ENCODE results near the gene AGAP3.
A peak's percentile ranks its signal among the peaks of the same experiment; 100 is the strongest.

Gene AGAP3

GRCh38 chr7:151116603-151117440 is 30.5 kb downstream of the AGAP3 start:
- Mint-ChIP-seq H3K27ac (no peak overlapping the region), H3K9me3 (no peaks in the 10 kb centered on the region)

GRCh38 chr7:151117565-151117964 is 31.3 kb downstream of the AGAP3 start:
- ATAC-seq = no peak
- H3K4me1 Mint-ChIP-seq = no peaks in the 10 kb centered on the region
- H3K27me3 Mint-ChIP-seq = peaks cover 10% of the 10 kb centered on the region
- no peak overlapping the region for H3K4me3 Mint-ChIP-seq
- no peak overlapping the region for H3K27ac Mint-ChIP-seq
- peaks cover 39% of the 10 kb centered on the region for H3K36me3 Mint-ChIP-seq
- H3K9me3 Mint-ChIP-seq = no peaks in the 10 kb centered on the region

More at GRCh38 chr7:151116603-151117440, 30.5 kb downstream of the AGAP3 start:
- Mint-ChIP-seq H3K4me3 (no peak overlapping the region), H3K27me3 (peaks cover 15% of the 10 kb centered on the region), H3K4me1 (no peaks in the 10 kb centered on the region), H3K36me3 (peaks cover 34% of the 10 kb centered on the region)
- ATAC-seq = no peak

GRCh38 chr7:151118108-151119054 is 32.1 kb downstream of the AGAP3 start:
- H3K27me3 Mint-ChIP-seq = peaks cover 2% of the 10 kb centered on the region
- peaks cover under 1% of the 10 kb centered on the region for H3K4me1 Mint-ChIP-seq
- no peak overlapping the region for H3K27ac Mint-ChIP-seq
- H3K9me3 Mint-ChIP-seq = no peaks in the 10 kb centered on the region
- H3K36me3 Mint-ChIP-seq = peaks cover 45% of the 10 kb centered on the region
- H3K4me3 Mint-ChIP-seq = no peak overlapping the region
- ATAC-seq = no peak

DNA sequence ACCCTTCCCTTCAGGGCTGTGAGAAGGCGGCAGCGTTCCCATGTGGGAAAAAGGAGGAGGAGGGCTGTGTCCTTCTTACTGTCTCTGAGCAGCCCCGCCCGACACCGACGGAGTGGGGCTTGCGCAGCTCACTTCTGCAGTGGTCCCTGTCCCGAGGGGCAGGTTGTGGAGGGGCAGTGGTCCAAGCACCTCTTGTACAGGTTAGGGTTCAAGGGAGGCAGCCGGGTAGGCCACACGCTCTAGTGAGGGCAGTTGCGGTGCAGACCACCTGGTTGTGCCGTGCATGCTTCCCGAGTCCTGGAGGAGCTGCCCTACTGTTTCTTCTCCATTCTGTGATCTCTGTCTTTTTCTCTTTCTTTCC is 32.8 kb downstream of the AGAP3 start:
- Mint-ChIP-seq H3K27ac (no peak overlapping the region), H3K9me3 (no peaks in the 10 kb centered on the region), H3K27me3 (no peaks in the 10 kb centered on the region), H3K36me3 (peaks cover 51% of the 10 kb centered on the region), H3K4me1 (peaks cover 7% of the 10 kb centered on the region), H3K4me3 (no peak overlapping the region)
- no peak for ATAC-seq

DNA sequence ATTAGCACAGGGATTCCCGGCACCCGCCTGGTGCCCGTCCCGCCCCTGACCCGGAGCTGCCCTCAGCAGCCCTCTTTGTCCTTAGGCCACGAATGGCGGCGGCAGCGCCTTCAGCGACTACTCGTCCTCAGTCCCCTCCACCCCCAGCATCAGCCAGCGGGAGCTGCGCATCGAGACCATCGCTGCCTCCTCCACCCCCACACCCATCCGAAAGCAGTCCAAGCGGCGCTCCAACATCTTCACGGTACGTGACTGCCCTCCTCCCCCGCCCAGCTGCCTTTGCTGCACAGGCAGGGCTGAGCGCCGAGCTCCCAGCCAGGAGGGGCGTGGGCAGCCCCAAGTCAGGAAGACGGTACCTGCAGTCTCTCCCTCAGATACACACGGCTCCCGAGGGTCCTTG is 33.6 kb downstream of the AGAP3 start:
- no peak overlapping the region for H3K27ac Mint-ChIP-seq
- no peak overlapping the region for H3K4me3 Mint-ChIP-seq
- no peaks in the 10 kb centered on the region for H3K9me3 Mint-ChIP-seq
- H3K27me3 Mint-ChIP-seq = no peaks in the 10 kb centered on the region
- H3K36me3 Mint-ChIP-seq = peaks cover 54% of the 10 kb centered on the region
- ATAC-seq = no peak
- H3K4me1 Mint-ChIP-seq = peaks cover 9% of the 10 kb centered on the region

DNA sequence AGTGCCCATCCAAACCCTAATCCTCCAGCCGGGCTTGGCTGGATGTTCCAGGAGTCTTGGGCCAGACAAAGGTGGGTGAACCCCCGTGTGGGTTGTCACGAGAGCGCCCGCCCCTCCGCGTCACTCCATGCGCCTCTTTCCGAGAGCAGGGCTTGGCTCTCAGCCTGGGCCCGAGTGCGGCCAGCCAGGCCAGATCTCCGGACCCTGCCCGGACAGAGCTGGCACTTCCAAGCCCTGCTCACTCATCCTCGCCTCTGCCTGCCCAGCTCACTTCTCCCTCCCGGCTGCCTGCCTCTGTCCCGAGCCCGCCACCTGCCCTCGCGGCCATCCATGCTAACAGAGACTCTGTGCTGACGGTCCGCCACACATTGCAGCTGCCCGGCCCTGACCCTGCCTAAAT is 34.6 kb downstream of the AGAP3 start:
- no peak overlapping the region for H3K27ac Mint-ChIP-seq
- H3K36me3 Mint-ChIP-seq = peaks cover 54% of the 10 kb centered on the region
- H3K4me1 Mint-ChIP-seq = peaks cover 9% of the 10 kb centered on the region

DNA sequence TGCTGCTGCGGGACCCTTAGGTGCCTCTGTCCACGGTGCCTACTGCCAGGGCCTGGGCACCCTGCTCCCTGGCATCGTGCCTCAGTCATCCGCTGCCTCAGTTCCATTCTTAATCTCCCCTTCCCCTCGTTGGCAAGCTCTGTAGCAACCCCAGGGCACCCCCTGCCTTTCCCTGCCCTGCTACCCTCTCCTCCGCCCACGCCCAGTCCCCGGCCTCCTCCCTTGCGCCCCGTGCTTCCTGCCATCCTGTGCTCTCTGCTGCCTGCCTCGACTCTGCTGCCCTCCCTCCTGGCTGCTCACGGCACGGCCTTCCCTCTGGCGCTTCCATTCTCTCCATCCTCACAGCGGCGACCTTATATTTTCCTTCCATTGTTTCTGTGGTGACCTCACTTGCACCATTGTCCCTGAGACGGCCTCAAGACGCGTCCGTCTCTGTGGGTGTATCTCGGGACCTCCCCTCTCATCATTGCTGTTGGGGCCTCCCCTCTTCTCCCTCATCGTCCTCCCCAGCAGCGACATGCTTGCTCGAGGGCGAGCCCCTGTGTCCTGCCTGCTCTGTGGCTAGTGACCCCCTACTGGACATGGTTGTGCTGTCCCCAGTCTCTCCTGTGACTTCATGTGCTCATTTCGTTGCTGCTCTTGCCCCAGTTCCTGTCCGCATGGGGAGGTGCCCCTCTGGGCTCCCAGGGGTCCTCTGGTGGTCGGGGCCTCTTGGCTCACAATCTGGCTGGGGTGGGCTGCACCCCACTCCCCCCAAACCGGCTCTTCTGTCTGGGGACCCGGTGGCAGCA is 35.3 kb downstream of the AGAP3 start:
- no peak for ATAC-seq
- Mint-ChIP-seq H3K36me3 (peaks cover 54% of the 10 kb centered on the region), H3K27me3 (no peaks in the 10 kb centered on the region), H3K9me3 (no peaks in the 10 kb centered on the region), H3K4me1 (peaks cover 9% of the 10 kb centered on the region), H3K27ac (no peak overlapping the region), H3K4me3 (no peak overlapping the region)

More for the DNA sequence above, 34.6 kb downstream of the AGAP3 start:
- no peaks in the 10 kb centered on the region for H3K27me3 Mint-ChIP-seq
- H3K4me3 Mint-ChIP-seq = no peak overlapping the region
- ATAC-seq = no peak
- no peaks in the 10 kb centered on the region for H3K9me3 Mint-ChIP-seq

DNA sequence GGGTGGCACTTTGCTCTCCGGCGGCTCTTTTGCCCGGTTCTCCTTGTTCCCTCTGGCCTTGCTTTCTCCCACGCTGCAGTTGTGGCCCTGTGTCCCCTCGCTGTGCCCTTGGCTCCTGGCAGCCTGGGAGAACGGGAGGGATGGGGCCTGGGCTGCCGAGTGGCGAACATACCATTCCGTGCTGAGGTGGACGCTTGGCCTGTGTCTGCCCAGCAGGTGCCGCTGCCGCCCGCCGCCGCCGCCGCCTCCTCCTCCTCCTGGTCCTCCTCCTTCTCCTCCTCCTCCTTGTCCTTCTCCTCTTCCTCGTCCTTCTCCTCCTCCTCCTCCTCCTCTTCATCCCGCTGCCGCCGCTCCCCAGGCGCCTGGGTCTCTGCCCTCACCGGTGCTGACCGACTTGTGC is 36.0 kb downstream of the AGAP3 start:
- Mint-ChIP-seq H3K36me3 (peaks cover 54% of the 10 kb centered on the region), H3K27me3 (no peaks in the 10 kb centered on the region), H3K27ac (no peak overlapping the region), H3K4me3 (no peak overlapping the region), H3K9me3 (no peaks in the 10 kb centered on the region), H3K4me1 (peaks cover 9% of the 10 kb centered on the region)
- no peak for ATAC-seq

DNA sequence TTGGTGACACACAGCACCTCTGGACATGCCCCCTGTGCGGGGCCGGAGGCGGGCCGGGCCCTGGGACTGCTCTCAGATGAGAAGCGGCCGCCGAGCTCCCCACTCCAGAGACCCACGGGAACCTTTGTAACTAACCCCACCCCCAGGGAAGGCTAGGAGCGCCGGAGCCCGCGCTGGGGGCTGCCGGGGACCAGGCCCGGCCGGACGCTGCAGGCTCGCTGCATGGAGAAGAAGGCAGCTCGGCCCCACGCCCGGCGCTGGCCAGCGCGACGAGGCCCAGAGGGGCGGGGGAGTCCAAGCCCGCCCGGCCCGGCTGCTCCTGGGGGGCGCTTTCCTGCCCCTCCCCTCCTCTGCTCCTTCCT is 36.5 kb downstream of the AGAP3 start:
- no peak for ATAC-seq
- H3K27me3 Mint-ChIP-seq = no peaks in the 10 kb centered on the region
- no peak overlapping the region for H3K27ac Mint-ChIP-seq

DNA sequence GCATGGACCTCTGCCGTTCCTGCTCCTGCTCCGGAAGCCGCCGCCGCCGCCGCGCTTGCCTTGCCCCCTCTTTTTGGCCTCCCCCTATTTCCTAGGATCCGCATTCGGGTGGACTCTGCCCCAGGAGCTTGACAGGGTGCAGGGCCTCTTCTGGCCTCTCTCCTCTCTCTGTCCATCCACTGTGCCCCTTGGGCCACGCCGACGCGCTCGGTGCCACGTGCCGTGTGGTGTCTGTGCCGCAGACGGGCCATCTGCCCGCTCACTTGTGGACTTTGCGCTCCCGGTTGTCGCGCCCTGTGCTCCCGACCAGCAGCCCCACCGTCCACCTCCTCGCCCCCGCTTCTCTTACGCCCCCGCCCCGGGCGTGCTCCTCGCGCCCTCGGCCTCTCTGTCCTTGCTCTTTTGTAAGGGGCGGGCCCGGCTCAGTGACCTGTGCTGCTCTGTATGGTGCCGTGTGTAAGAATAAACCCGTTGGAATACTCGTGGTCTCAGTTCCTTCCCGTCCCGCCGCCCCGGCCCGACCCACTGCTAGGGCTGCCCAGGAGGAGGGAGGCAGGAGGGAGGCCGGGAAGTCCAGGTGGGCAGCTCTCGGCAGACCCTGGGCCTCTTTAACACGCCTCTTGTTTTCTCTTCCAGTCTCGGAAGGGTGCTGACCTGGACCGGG is 37.0 kb downstream of the AGAP3 start:
- Mint-ChIP-seq H3K36me3 (peaks cover 60% of the 10 kb centered on the region), H3K4me1 (peaks cover 9% of the 10 kb centered on the region), H3K4me3 (no peak overlapping the region), H3K27ac (no peak overlapping the region), H3K27me3 (no peaks in the 10 kb centered on the region), H3K9me3 (no peaks in the 10 kb centered on the region)
- no peak for ATAC-seq

More for the DNA sequence above, 36.5 kb downstream of the AGAP3 start:
- no peak overlapping the region for H3K4me3 Mint-ChIP-seq
- H3K9me3 Mint-ChIP-seq = no peaks in the 10 kb centered on the region
- H3K4me1 Mint-ChIP-seq = peaks cover 9% of the 10 kb centered on the region
- H3K36me3 Mint-ChIP-seq = peaks cover 55% of the 10 kb centered on the region

- H3K4me1 Mint-ChIP-seq = peaks cover 9% of the 10 kb centered on the region
- peak; percentile 76 for ATAC-seq
- no peaks in the 10 kb centered on the region for H3K27me3 Mint-ChIP-seq
- no peaks in the 10 kb centered on the region for H3K9me3 Mint-ChIP-seq
- H3K36me3 Mint-ChIP-seq = peaks cover 60% of the 10 kb centered on the region
- no peak overlapping the region for H3K27ac Mint-ChIP-seq
- H3K4me3 Mint-ChIP-seq = no peak overlapping the region
Measured at GRCh38 chr7:151123822-151124464, 37.7 kb downstream of the AGAP3 start.

DNA sequence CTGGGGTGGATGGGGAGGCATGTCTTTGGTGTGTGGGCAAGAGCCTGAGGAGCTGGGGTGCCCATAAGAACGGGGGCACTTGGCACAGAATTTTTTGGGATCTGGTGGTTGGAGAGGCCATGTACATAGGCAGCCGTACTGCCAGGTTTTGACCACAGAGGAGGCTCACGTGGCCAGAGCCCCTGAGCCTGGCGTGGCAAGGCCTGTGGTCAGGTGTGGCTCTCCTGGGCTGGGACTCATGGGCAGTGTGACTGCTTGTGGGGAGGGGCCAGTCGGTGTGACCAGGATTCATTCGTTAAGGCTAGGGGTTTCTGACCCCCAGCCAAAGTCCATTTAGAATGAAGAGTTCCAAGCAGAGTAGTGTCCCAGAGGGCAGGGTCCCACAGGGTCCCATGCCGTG is 38.2 kb downstream of the AGAP3 start:
- Mint-ChIP-seq H3K27me3 (no peaks in the 10 kb centered on the region), H3K9me3 (no peaks in the 10 kb centered on the region), H3K36me3 (peaks cover 55% of the 10 kb centered on the region), H3K27ac (no peak overlapping the region), H3K4me3 (no peak overlapping the region), H3K4me1 (peaks cover 9% of the 10 kb centered on the region)
- ATAC-seq = no peak

DNA sequence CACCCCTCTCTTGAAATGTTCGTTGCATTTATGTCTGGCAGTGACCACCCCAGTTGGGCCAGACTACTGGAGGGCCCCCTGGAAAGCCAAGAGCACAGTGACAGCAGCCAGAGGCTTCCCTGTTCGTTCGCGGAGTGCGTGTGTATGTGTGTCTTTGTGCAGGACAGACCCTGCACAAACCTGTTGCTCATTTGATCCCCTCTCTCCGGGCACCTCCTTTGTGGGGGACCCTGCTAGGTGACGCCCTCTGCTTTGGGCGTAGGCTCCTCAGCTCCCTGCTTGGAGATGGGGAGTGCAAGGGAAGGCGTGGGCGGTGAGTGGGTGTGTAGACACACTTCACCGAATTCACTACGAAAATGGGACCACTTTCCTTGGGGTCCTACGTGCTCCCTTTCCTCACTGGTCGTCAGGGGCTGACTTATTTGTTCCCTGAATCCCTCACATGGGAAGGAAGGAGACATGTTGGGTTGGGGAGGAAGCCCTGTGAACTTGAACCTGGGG is 38.7 kb downstream of the AGAP3 start:
- no peak for ATAC-seq
- no peaks in the 10 kb centered on the region for H3K27me3 Mint-ChIP-seq
- H3K36me3 Mint-ChIP-seq = peaks cover 55% of the 10 kb centered on the region
- H3K4me1 Mint-ChIP-seq = peaks cover 9% of the 10 kb centered on the region
- no peak overlapping the region for H3K4me3 Mint-ChIP-seq
- H3K9me3 Mint-ChIP-seq = no peaks in the 10 kb centered on the region
- no peak overlapping the region for H3K27ac Mint-ChIP-seq

DNA sequence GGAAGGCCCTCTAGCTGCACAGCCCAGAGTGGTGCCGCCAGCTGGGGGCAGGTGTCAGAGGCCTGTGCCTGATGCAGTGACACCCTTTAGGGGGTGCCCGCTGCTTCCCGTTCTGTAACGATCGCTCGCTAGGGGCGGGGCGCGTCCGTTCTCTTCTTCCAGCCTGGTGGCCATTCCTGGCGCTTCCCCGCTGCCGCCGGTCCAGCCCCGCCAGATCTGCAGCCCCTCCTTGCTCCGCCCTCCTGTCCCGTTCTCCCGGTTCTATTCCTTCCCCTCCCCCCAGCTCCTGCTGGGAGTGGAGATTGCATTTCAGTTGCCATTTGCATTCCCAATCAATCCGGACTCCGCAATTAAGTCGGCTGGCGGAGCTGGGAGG is 39.2 kb downstream of the AGAP3 start:
- Mint-ChIP-seq H3K9me3 (no peaks in the 10 kb centered on the region), H3K27me3 (no peaks in the 10 kb centered on the region), H3K36me3 (peaks cover 55% of the 10 kb centered on the region), H3K4me1 (peaks cover 9% of the 10 kb centered on the region), H3K27ac (no peak overlapping the region), H3K4me3 (no peak overlapping the region)
- ATAC-seq = no peak

All from stimulated activated memory B cell treated with anti-CD40 and anti-IgM and Interleukin-4, amounts not matched to agents 10 μg/mL and 1 μg/mL and 100 μg/mL, for 72 hours (primary cell).